Hematopoietic multipotent progenitor cell treated with erythropoietin and hydrocortisone succinate and interleukin-3 and kit ligand, for 17 days (in vitro differentiated cells): Measurements from ENCODE around the gene B3GALT2.
"Not testable (repeated sequence)": the region's sequence is repeated elsewhere in the genome, so short reads cannot be mapped to it uniquely, and the experiment has no call there.

Source experiments
- DNase-seq: peaks from one replicate; pipeline ENCODE4 v3.0.0-alpha.2; 2015; ENCODE audit warnings: low spot score

B3GALT2 gene

GRCh38 chr1:193185901-193186731 is at the start of gene B3GALT2:
B3GALT2 (minus strand) TSS chr1:193186613; CDS start chr1:193181562, 5,051 bp downstream.
- no peak for DNase-seq

GRCh38 chr1:193234530-193234929 is 48.1 kb upstream of the B3GALT2 start:
- no peak for DNase-seq

GRCh38 chr1:193231146-193231545 is 44.7 kb upstream of the B3GALT2 start:
- not testable (repeated sequence) for DNase-seq

- DNase-seq = no peak
Observed at GRCh38 chr1:193229136-193229535, 42.7 kb upstream of the B3GALT2 start.

- DNase-seq = no peak
Observed at GRCh38 chr1:193222056-193222615, 35.7 kb upstream of the B3GALT2 start.

GRCh38 chr1:193221651-193222050 is 35.2 kb upstream of the B3GALT2 start:
- DNase-seq = no peak

- DNase-seq = no peak
Observed at GRCh38 chr1:193219391-193219790, 33.0 kb upstream of the B3GALT2 start.

GRCh38 chr1:193216920-193217319 is 30.5 kb upstream of the B3GALT2 start:
- DNase-seq = no peak

- DNase-seq = no peak
Observed at GRCh38 chr1:193213998-193214397, 27.6 kb upstream of the B3GALT2 start.

GRCh38 chr1:193212637-193213036 is 26.2 kb upstream of the B3GALT2 start:
- no peak for DNase-seq

- no peak for DNase-seq
Observed at GRCh38 chr1:193211539-193211938, 25.1 kb upstream of the B3GALT2 start.

GRCh38 chr1:193210996-193211395 is 24.6 kb upstream of the B3GALT2 start:
- no peak for DNase-seq

GRCh38 chr1:193201021-193201420 is 14.6 kb upstream of the B3GALT2 start:
- DNase-seq = no peak

- DNase-seq = no peak
Observed at GRCh38 chr1:193199940-193200339, 13.5 kb upstream of the B3GALT2 start.

GRCh38 chr1:193192586-193192985 is 6.2 kb upstream of the B3GALT2 start:
- DNase-seq = no peak

GRCh38 chr1:193190096-193190744 is 3.8 kb upstream of the B3GALT2 start:
- DNase-seq = no peak

- DNase-seq = no peak
Observed at GRCh38 chr1:193189442-193190095, 3.2 kb upstream of the B3GALT2 start.

GRCh38 chr1:193188915-193189314 is 2.5 kb upstream of the B3GALT2 start:
- DNase-seq = not testable (repeated sequence)

GRCh38 chr1:193187114-193187513 is 701 bp upstream of the B3GALT2 start:
- no peak for DNase-seq

- DNase-seq = no peak
Observed at GRCh38 chr1:193185211-193185610, 1.2 kb downstream of the B3GALT2 start.

GRCh38 chr1:193184776-193185175 is 1.6 kb downstream of the B3GALT2 start:
- no peak for DNase-seq

- peak; percentile 70 for DNase-seq
Observed at GRCh38 chr1:193183019-193183627, 3.3 kb downstream of the B3GALT2 start.
